Upper lobe of left lung (tissue), 6 donors: ENCODE data around the gene VGLL1. TPM values are rescaled to one million over a fixed set of nuclear protein-coding genes. Genes with fewer than 3 reads are reported as not detected.
A peak's percentile ranks its signal among the peaks of the same experiment; 100 is the strongest.

Experiments
- ATAC-seq, 2 donors: fragments of 200-7000 bp; cut with Tn5 transposase; one replicate each; pipeline ENCODE4 v1.9.1; 2022; ENCODE audit warnings: mild to moderate bottlenecking in 2 of 2, moderate library complexity in 2 of 2; ENCODE audit not compliant: low FRiP score in 2 of 2
- DNase-seq, 2 donors: peaks; one replicate each; pipeline ENCODE4 v3.0.0-alpha.2; 2019 to 2020
- H3K27ac ChIP-seq, 4 donors: fragments of 200-600 bp; sonication (generic); one replicate each; pipeline ENCODE4 v1.5.1; 2016 to 2019
- H3K27me3 ChIP-seq, 4 donors: fragments of 200-600 bp; sonication (generic); one replicate each; pipeline ENCODE4 v1.5.1; 2017 to 2019
- H3K36me3 ChIP-seq, 4 donors: fragments of 200-600 bp; sonication (generic); one replicate each; pipeline ENCODE4 v1.5.1; 2016 to 2019
- H3K4me1 ChIP-seq, 4 donors: fragments of 200-600 bp; sonication (generic); one replicate each; pipeline ENCODE4 v1.5.1; 2018 to 2019
- H3K4me3 ChIP-seq, 4 donors: fragments of 200-600 bp; sonication (generic); one replicate each; pipeline ENCODE4 v1.5.1; 2017 to 2019; ENCODE audit warnings: mild to moderate bottlenecking in 2 of 4, moderate library complexity in 1 of 4
- H3K9me3 ChIP-seq, 4 donors: fragments of 200-600 bp; sonication (generic); one replicate each; pipeline ENCODE4 v1.5.1; 2018 to 2019
- CTCF ChIP-seq, 6 experiments: fragments of 450-650 bp in 4 of 6; fragments of 200-600 bp in 2 of 6; sonication (generic) in 2 of 6; IDR thresholded peaks; one replicate each; pipeline ENCODE4 v1.5.1; 2016 to 2019; ENCODE audit warnings: antibody characterized with exemption in 6 of 6
- EP300 ChIP-seq, 4 donors: sonication (generic); formaldehyde crosslinking; IDR thresholded peaks; one replicate each; pipeline ENCODE4 v1.5.1; 2017; ENCODE audit warnings: antibody characterized with exemption in 4 of 4, control low read depth in 2 of 4
- POLR2A ChIP-seq, 4 donors: fragments of 450-650 bp; IDR thresholded peaks; one replicate each; pipeline ENCODE4 v1.5.1; 2016 to 2017; ENCODE audit warnings: antibody characterized with exemption in 4 of 4, mild to moderate bottlenecking in 2 of 4
- POLR2AphosphoS5 ChIP-seq, 2 donors: sonication (generic); formaldehyde crosslinking; IDR thresholded peaks; one replicate each; pipeline ENCODE4 v1.5.1; 2017; ENCODE audit warnings: antibody characterized with exemption in 2 of 2
- WGBS, 2 donors: methylation state at CpG; one replicate each; pipeline ENCODE4 v1.1.5; 2017 to 2018; 5-methylcytosine and 5-hydroxymethylcytosine counted together
- total RNA-seq, 6 donors: library from RNA; depleted of rRNA in 4 of 6; stranded (reverse); fragments of >200 nt in 4 of 6; gene quantifications; one replicate each; pipeline versions ENCODE4 v1.1.0 to v1.2.1, GENCODE V29; 2016 to 2021
- donor health status: DM: no; HTN: no; CAD: no; lungs with moderate emphysema.
- donor health status: DM: no; HTN: yes; CAD: no; lungs with severe emphysema.

VGLL1 gene
- total RNA-seq, 6 donors from 2014 or later: 1.1 to 8.5 (median 1.9) TPM; not detected in 2

- H3K36me3 ChIP-seq: no peaks in the 10 kb centered on the region
- H3K4me3 ChIP-seq: no peak overlapping the region
- 88 to 100% methylated on average over 1 to 3 of the region's 3 CpGs for WGBS, 2 donors
- H3K4me1 ChIP-seq: no peaks in the 10 kb centered on the region
- no peak overlapping the region for H3K27ac ChIP-seq
- TF ChIP-seq POLR2A (IDR thresholded peaks at IDR 0.05) (no peak), POLR2AphosphoS5 (IDR thresholded peaks at IDR 0.05) (no peak), EP300 (IDR thresholded peaks at IDR 0.05) (no peak), CTCF (IDR thresholded peaks at IDR 0.05) (no peak)
- H3K9me3 ChIP-seq: no peaks in the 10 kb centered on the region
- H3K27me3 ChIP-seq: no peaks in the 10 kb centered on the region
- ATAC-seq: no peak
- DNase-seq: no peak
These were observed 14.4 kb downstream of the VGLL1 start for GRCh38 chrX:136546371-136546781.

GRCh38 chrX:136549226-136549625 lies 17.2 kb downstream of the VGLL1 start:
- no peak overlapping the region for H3K27ac ChIP-seq
- no peak for ATAC-seq
- no peaks in the 10 kb centered on the region for H3K27me3 ChIP-seq
- H3K36me3 ChIP-seq: no peaks in the 10 kb centered on the region
- H3K4me1 ChIP-seq: no peaks in the 10 kb centered on the region
- no peak for TF ChIP-seq EP300 (IDR thresholded peaks at IDR 0.05)
- no peak for DNase-seq
- no peak overlapping the region for H3K4me3 ChIP-seq
- 79% methylated on average over 5 of the region's 5 CpGs; no CpG with 5 or more reads in 1 of the 2 donors for WGBS, 2 donors
- no peaks in the 10 kb centered on the region for H3K9me3 ChIP-seq

GRCh38 chrX:136551410-136551809 lies 19.4 kb downstream of the VGLL1 start:
- ATAC-seq (no peak), DNase-seq (no peak)
- H3K9me3 ChIP-seq: no peaks in the 10 kb centered on the region
- H3K27ac ChIP-seq: no peak overlapping the region
- H3K4me3 ChIP-seq: no peak overlapping the region
- TF ChIP-seq POLR2A (IDR thresholded peaks at IDR 0.05) (no peak), POLR2AphosphoS5 (IDR thresholded peaks at IDR 0.05) (no peak), CTCF (IDR thresholded peaks at IDR 0.05) (no peak)
- WGBS, 2 donors: 76 to 88% methylated on average over 1 of the region's 1 CpG
- H3K36me3 ChIP-seq: no peaks in the 10 kb centered on the region
- H3K4me1 ChIP-seq: no peaks in the 10 kb centered on the region
- H3K27me3 ChIP-seq: no peaks in the 10 kb centered on the region

GRCh38 chrX:136555694-136556093 lies 23.7 kb downstream of the VGLL1 start:
- Histone ChIP-seq H3K27ac (no peak overlapping the region), H3K36me3 (no peaks in the 10 kb centered on the region), H3K4me1 (no peaks in the 10 kb centered on the region), H3K27me3 (no peaks in the 10 kb centered on the region), H3K4me3 (no peak overlapping the region), H3K9me3 (no peaks in the 10 kb centered on the region)
- TF ChIP-seq POLR2A (IDR thresholded peaks at IDR 0.05): no peak
- ATAC-seq (peak in 1 of 2 donors; percentile 54), DNase-seq (no peak)
- WGBS, 2 donors: 41 to 72% methylated on average over 2 of the region's 2 CpGs

- WGBS, 2 donors: 73 to 86% methylated on average over 2 of the region's 2 CpGs
- no peak for TF ChIP-seq EP300 (IDR thresholded peaks at IDR 0.05)
- TF ChIP-seq CTCF (IDR thresholded peaks at IDR 0.05): no peak
- Histone ChIP-seq H3K4me1 (no peaks in the 10 kb centered on the region), H3K4me3 (no peak overlapping the region), H3K27me3 (no peaks in the 10 kb centered on the region), H3K36me3 (no peaks in the 10 kb centered on the region), H3K9me3 (no peaks in the 10 kb centered on the region), H3K27ac (no peak overlapping the region)
- DNase-seq (no peak), ATAC-seq (no peak)
These were observed 40.0 kb downstream of the VGLL1 start for GRCh38 chrX:136572030-136572429.

GRCh38 chrX:136574548-136574947 lies 42.5 kb downstream of the VGLL1 start:
- H3K27me3 ChIP-seq: no peaks in the 10 kb centered on the region
- 12 to 33% methylated on average over 3 of the region's 3 CpGs for WGBS, 2 donors
- TF ChIP-seq CTCF (IDR thresholded peaks at IDR 0.05): no peak
- no peaks in the 10 kb centered on the region for H3K4me1 ChIP-seq
- no peak overlapping the region for H3K27ac ChIP-seq
- H3K36me3 ChIP-seq: no peaks in the 10 kb centered on the region
- no peaks in the 10 kb centered on the region for H3K9me3 ChIP-seq
- no peak overlapping the region for H3K4me3 ChIP-seq
- ATAC-seq: no peak
- no peak for DNase-seq
